Measurements from ENCODE around the gene SYT6. TPM values are rescaled to one million over a fixed set of nuclear protein-coding genes. Genes with fewer than 3 reads are reported as not detected.

SYT6 gene
- total and polyA plus RNA-seq, 2 donors (not counting 1 experiment from before 2014, with no cell fraction given), result not detected

- H3K9ac ChIP-seq (ENCODE audit: insufficient read depth, low read length), result no peak overlapping the region
- H3K9me3 ChIP-seq (ENCODE audit: control insufficient read depth, insufficient read depth, low read depth, low read length), result no peaks in the 10 kb centered on the region
- peaks cover 14% of the 10 kb centered on the region for H3K27me3 ChIP-seq (ENCODE audit: control insufficient read depth, insufficient read depth, low read length)
- no peak overlapping the region for H3K27ac ChIP-seq (ENCODE audit: insufficient read depth, low read length)
- no peak overlapping the region for H3K4me3 ChIP-seq (replicated peaks in 1 of 4; ENCODE audit: control extremely low read depth in 1 of 4, insufficient read depth in 1 of 4, low read depth in 3 of 4, low read length in 4 of 4)
- no peak overlapping the region for H2AFZ ChIP-seq (ENCODE audit: low read length)
- H3K4me1 ChIP-seq (ENCODE audit: control insufficient read depth, extremely low read depth, insufficient read depth, low read length), result no peaks in the 10 kb centered on the region
- no peak for DNase-seq (ENCODE audit: low read depth in 2 of 2)
- no peaks in the 10 kb centered on the region for H3K79me2 ChIP-seq (ENCODE audit: control insufficient read depth, insufficient read depth, low read length)
- no peaks in the 10 kb centered on the region for H4K20me1 ChIP-seq (ENCODE audit: control insufficient read depth, extremely low read depth, insufficient read depth, low read length)
- H3K36me3 ChIP-seq (ENCODE audit: control insufficient read depth, insufficient read depth, low read length), result no peaks in the 10 kb centered on the region
- TF ChIP-seq CTCF (conservative IDR thresholded peaks at IDR 0.05 in 1 of 2, IDR thresholded peaks at IDR 0.05 in 1 of 2; ENCODE audit: low read depth in 1 of 2, low read length in 2 of 2), result no peak
- no peak for TF ChIP-seq EZH2 (IDR thresholded peaks at IDR 0.05; ENCODE audit: low read length, missing control alignments)
- no peak overlapping the region for H3K4me2 ChIP-seq (ENCODE audit: extremely low read depth, insufficient read depth, low read length)
Measured at GRCh38 chr1:114109981-114110380, 43.7 kb downstream of the SYT6 start.

GRCh38 chr1:114108751-114109255 lies 44.9 kb downstream of the SYT6 start:
- Histone ChIP-seq H3K27me3 (ENCODE audit: control insufficient read depth, insufficient read depth, low read length) (peaks cover 14% of the 10 kb centered on the region), H3K9ac (ENCODE audit: insufficient read depth, low read length) (no peak overlapping the region), H3K36me3 (ENCODE audit: control insufficient read depth, insufficient read depth, low read length) (no peaks in the 10 kb centered on the region), H2AFZ (ENCODE audit: low read length) (no peak overlapping the region), H3K79me2 (ENCODE audit: control insufficient read depth, insufficient read depth, low read length) (no peaks in the 10 kb centered on the region), H3K4me2 (ENCODE audit: extremely low read depth, insufficient read depth, low read length) (no peak overlapping the region), H4K20me1 (ENCODE audit: control insufficient read depth, extremely low read depth, insufficient read depth, low read length) (no peaks in the 10 kb centered on the region), H3K4me3 (replicated peaks in 1 of 4; ENCODE audit: control extremely low read depth in 1 of 4, insufficient read depth in 1 of 4, low read depth in 3 of 4, low read length in 4 of 4) (no peak overlapping the region), H3K9me3 (ENCODE audit: control insufficient read depth, insufficient read depth, low read depth, low read length) (no peaks in the 10 kb centered on the region), H3K4me1 (ENCODE audit: control insufficient read depth, extremely low read depth, insufficient read depth, low read length) (no peaks in the 10 kb centered on the region), H3K27ac (ENCODE audit: insufficient read depth, low read length) (no peak overlapping the region)
- DNase-seq (ENCODE audit: low read depth in 2 of 2), result peak in 1 of 2 donors; percentile 81
- TF ChIP-seq CTCF (conservative IDR thresholded peaks at IDR 0.05 in 1 of 2, IDR thresholded peaks at IDR 0.05 in 1 of 2; ENCODE audit: low read depth in 1 of 2, low read length in 2 of 2), result no peak
- no peak for TF ChIP-seq EZH2 (IDR thresholded peaks at IDR 0.05; ENCODE audit: low read length, missing control alignments)

- no peak overlapping the region for H3K4me3 ChIP-seq (replicated peaks in 1 of 4; ENCODE audit: control extremely low read depth in 1 of 4, insufficient read depth in 1 of 4, low read depth in 3 of 4, low read length in 4 of 4)
- no peaks in the 10 kb centered on the region for H3K36me3 ChIP-seq (ENCODE audit: control insufficient read depth, insufficient read depth, low read length)
- H3K27ac ChIP-seq (ENCODE audit: insufficient read depth, low read length), result no peak overlapping the region
- TF ChIP-seq CTCF (conservative IDR thresholded peaks at IDR 0.05 in 1 of 2, IDR thresholded peaks at IDR 0.05 in 1 of 2; ENCODE audit: low read depth in 1 of 2, low read length in 2 of 2), result no peak
- no peak for TF ChIP-seq EZH2 (IDR thresholded peaks at IDR 0.05; ENCODE audit: low read length, missing control alignments)
- no peak for DNase-seq (ENCODE audit: low read depth in 2 of 2)
- no peak overlapping the region for H2AFZ ChIP-seq (ENCODE audit: low read length)
- no peak overlapping the region for H3K4me2 ChIP-seq (ENCODE audit: extremely low read depth, insufficient read depth, low read length)
- H4K20me1 ChIP-seq (ENCODE audit: control insufficient read depth, extremely low read depth, insufficient read depth, low read length), result no peaks in the 10 kb centered on the region
- H3K27me3 ChIP-seq (ENCODE audit: control insufficient read depth, insufficient read depth, low read length), result peaks cover 14% of the 10 kb centered on the region
- H3K9ac ChIP-seq (ENCODE audit: insufficient read depth, low read length), result no peak overlapping the region
- no peaks in the 10 kb centered on the region for H3K4me1 ChIP-seq (ENCODE audit: control insufficient read depth, extremely low read depth, insufficient read depth, low read length)
- H3K79me2 ChIP-seq (ENCODE audit: control insufficient read depth, insufficient read depth, low read length), result no peaks in the 10 kb centered on the region
- no peaks in the 10 kb centered on the region for H3K9me3 ChIP-seq (ENCODE audit: control insufficient read depth, insufficient read depth, low read depth, low read length)
Measured at GRCh38 chr1:114107474-114108435, 45.9 kb downstream of the SYT6 start.
